Lower leg skin (tissue), 3 donors: Measurements from ENCODE around the gene FOXL1.

Experiments
- POLR2A ChIP-seq, 2 donors: fragments of 450-650 bp; IDR thresholded peaks; one replicate each; pipeline ENCODE4 v1.6.1; 2016 to 2017; ENCODE audit warnings: antibody characterized with exemption in 2 of 2, mild to moderate bottlenecking in 1 of 2, moderate library complexity in 1 of 2
- TF ChIP-seq, protein P1 (sequence below), 3 donors: fragments of 450-650 bp; IDR thresholded peaks; one replicate each; pipeline ENCODE4 v1.5.1; 2016; ENCODE audit warnings: antibody characterized with exemption in 3 of 3, mild to moderate bottlenecking in 3 of 3, moderate library complexity in 2 of 3

DNA sequence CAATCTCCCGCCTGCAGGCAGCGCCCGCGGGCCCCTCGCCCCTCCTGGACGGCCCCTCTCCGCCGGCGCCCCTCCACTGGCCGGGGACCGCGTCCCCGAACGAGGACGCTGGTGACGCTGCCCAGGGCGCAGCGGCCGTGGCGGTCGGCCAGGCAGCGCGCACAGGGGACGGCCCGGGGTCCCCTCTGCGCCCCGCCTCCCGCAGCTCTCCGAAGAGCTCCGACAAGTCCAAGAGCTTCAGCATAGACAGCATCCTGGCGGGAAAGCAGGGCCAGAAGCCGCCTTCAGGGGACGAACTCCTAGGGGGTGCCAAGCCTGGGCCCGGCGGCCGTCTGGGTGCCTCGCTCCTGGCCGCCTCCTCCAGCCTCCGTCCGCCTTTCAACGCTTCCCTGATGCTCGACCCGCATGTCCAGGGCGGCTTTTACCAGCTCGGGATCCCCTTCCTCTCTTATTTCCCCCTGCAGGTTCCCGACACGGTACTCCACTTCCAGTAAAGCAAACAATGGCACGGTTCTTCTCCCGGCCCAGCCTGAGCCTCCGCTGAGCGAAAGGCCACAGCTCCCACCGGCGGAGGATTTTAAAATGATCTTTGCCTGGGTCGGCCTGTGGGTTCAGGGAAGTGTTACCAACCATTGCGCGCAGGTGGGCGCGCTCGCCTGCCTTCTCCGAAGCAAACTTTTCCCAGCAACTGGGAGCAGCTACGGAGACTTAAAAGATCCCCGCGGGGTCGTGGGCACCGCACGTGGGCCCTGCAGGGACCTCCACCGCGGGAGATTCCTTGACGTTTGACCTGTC is 1.1 kb downstream of the FOXL1 start:
- TF ChIP-seq, protein P1, sequence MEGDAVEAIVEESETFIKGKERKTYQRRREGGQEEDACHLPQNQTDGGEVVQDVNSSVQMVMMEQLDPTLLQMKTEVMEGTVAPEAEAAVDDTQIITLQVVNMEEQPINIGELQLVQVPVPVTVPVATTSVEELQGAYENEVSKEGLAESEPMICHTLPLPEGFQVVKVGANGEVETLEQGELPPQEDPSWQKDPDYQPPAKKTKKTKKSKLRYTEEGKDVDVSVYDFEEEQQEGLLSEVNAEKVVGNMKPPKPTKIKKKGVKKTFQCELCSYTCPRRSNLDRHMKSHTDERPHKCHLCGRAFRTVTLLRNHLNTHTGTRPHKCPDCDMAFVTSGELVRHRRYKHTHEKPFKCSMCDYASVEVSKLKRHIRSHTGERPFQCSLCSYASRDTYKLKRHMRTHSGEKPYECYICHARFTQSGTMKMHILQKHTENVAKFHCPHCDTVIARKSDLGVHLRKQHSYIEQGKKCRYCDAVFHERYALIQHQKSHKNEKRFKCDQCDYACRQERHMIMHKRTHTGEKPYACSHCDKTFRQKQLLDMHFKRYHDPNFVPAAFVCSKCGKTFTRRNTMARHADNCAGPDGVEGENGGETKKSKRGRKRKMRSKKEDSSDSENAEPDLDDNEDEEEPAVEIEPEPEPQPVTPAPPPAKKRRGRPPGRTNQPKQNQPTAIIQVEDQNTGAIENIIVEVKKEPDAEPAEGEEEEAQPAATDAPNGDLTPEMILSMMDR (IDR thresholded peaks at IDR 0.05): no peak
- no peak for TF ChIP-seq POLR2A (IDR thresholded peaks at IDR 0.05)
